Stromal cell of bone marrow (primary cell): ENCODE measurements around the gene PTPN4.

Experiments
- DNase-seq: peaks from one replicate; pipeline ENCODE4 v3.0.0-alpha.2; 2012; ENCODE audit warnings: low read depth

Gene PTPN4

GRCh38 chr2:119759451-119760236 is at the start of gene PTPN4:
Gene PTPN4, plus strand, starts transcription at chr2:119759922. Its CDS starts 49,932 bp downstream, at chr2:119809854.
- DNase-seq: peak; percentile 92

GRCh38 chr2:119710281-119710680 is 49.4 kb upstream of the PTPN4 start:
- no peak for DNase-seq

GRCh38 chr2:119711352-119711751 is 48.4 kb upstream of the PTPN4 start:
- no peak for DNase-seq

GRCh38 chr2:119712571-119712970 is 47.2 kb upstream of the PTPN4 start:
- no peak for DNase-seq

GRCh38 chr2:119713819-119714490 is 45.8 kb upstream of the PTPN4 start:
- DNase-seq: no peak

- no peak for DNase-seq
Measured at GRCh38 chr2:119715409-119716283, 44.1 kb upstream of the PTPN4 start.

GRCh38 chr2:119716284-119716672 is 43.4 kb upstream of the PTPN4 start:
- DNase-seq: no peak

- no peak for DNase-seq
Measured at GRCh38 chr2:119718501-119719260, 41.0 kb upstream of the PTPN4 start.

GRCh38 chr2:119719261-119719627 is 40.5 kb upstream of the PTPN4 start:
- no peak for DNase-seq

- DNase-seq: no peak
Measured at GRCh38 chr2:119721043-119721442, 38.7 kb upstream of the PTPN4 start.

- no peak for DNase-seq
Measured at GRCh38 chr2:119721462-119721861, 38.3 kb upstream of the PTPN4 start.

GRCh38 chr2:119721904-119722303 is 37.8 kb upstream of the PTPN4 start:
- DNase-seq: no peak

GRCh38 chr2:119723186-119723585 is 36.5 kb upstream of the PTPN4 start:
- DNase-seq: no peak

- no peak for DNase-seq
Measured at GRCh38 chr2:119723784-119724467, 35.8 kb upstream of the PTPN4 start.

GRCh38 chr2:119724656-119725485 is 34.9 kb upstream of the PTPN4 start:
- DNase-seq: no peak

- DNase-seq: no peak
Measured at GRCh38 chr2:119727493-119727892, 32.2 kb upstream of the PTPN4 start.

- no peak for DNase-seq
Measured at GRCh38 chr2:119728421-119728820, 31.3 kb upstream of the PTPN4 start.

GRCh38 chr2:119730671-119731177 is 29.0 kb upstream of the PTPN4 start:
- no peak for DNase-seq

- no peak for DNase-seq
Measured at GRCh38 chr2:119731983-119732382, 27.7 kb upstream of the PTPN4 start.

GRCh38 chr2:119732601-119733164 is 27.0 kb upstream of the PTPN4 start:
- DNase-seq: peak; percentile 37
